Adrenal gland (tissue), 12 donors: ENCODE data around the gene COL15A1. TPM values are rescaled to one million over a fixed set of nuclear protein-coding genes. Genes with fewer than 3 reads are reported as not detected.

ENCODE experiments used
- DNase-seq, 7 donors: peaks; one replicate each; pipeline ENCODE4 v3.0.0-alpha.2; 2019 to 2020
- H3K27ac ChIP-seq, 5 donors: fragments of 200-600 bp; sonication (generic) in 4 of 5; 1 replicate in 3 of 5; 2 replicates in 2 of 5; pipeline versions ENCODE4 v1.5.1 to v1.8.0; 2016 to 2020; ENCODE audit warnings: mild to moderate bottlenecking in 1 of 5
- H3K27me3 ChIP-seq: fragments of 200-600 bp; 2 replicates; pipeline ENCODE4 v1.8.0; 2021
- H3K36me3 ChIP-seq, 2 donors: fragments of 200-600 bp; replicated peaks in 1 of 2; 1 replicate in 1 of 2; 2 replicates in 1 of 2; pipeline versions ENCODE4 v1.5.1 to v1.8.0; 2018 to 2022
- H3K4me1 ChIP-seq, 2 donors: fragments of 200-600 bp; replicated peaks in 1 of 2; 1 replicate in 1 of 2; 2 replicates in 1 of 2; pipeline versions ENCODE4 v1.5.1 to v1.8.0; 2018 to 2021
- H3K4me3 ChIP-seq, 4 donors: fragments of 200-600 bp; sonication (generic) in 3 of 4; one replicate each; pipeline ENCODE4 v1.5.1; 2016 to 2018
- H3K9me3 ChIP-seq, 3 donors: fragments of 200-600 bp; sonication (generic) in 1 of 3; replicated peaks in 1 of 3; 1 replicate in 2 of 3; 2 replicates in 1 of 3; pipeline versions ENCODE4 v1.5.1 to v1.8.0; 2016 to 2021
- POLR2A ChIP-seq, 2 donors: fragments of 450-650 bp; IDR thresholded peaks; one replicate each; pipeline ENCODE4 v1.6.1; 2017; ENCODE audit warnings: antibody characterized with exemption in 2 of 2, mild to moderate bottlenecking in 2 of 2, moderate library complexity in 1 of 2
- WGBS, 4 donors: extraction: QIAGEN DNeasy Blood & Tissue Kit in 2 of 4; methylation state at CpG; one replicate each; pipeline versions ENCODE4 v1.1.5 to v1.1.7; 2013 to 2017; 5-methylcytosine and 5-hydroxymethylcytosine counted together
- intact Hi-C, 2 donors: fragments of 100-400 bp; cut with DNase I; formaldehyde crosslinking; loops; one replicate each; pipeline versions ENCODE4 v1.14.1 to v1.15.0; 2022 to 2023
- polyA plus RNA-seq, 3 donors: library from polyadenylated mRNA; stranded (reverse); fragments of 200-250 nt in 2 of 3; fragments of 350-450 nt in 1 of 3; fragmentation: Illumina TruSeq in 1 of 3; extraction: RNeasy Lipid Tissue Mini Kit (QIAGEN cat#74804) in 1 of 3; gene quantifications; one replicate each; pipeline ENCODE4 v1.2.3, GENCODE V29; 2013 to 2014
- total RNA-seq, 9 donors: library from RNA; depleted of rRNA in 4 of 9; stranded (reverse); fragments of >200 nt in 4 of 9; fragments of 120-200 nt in 1 of 9; fragmentation: NEBNext Ultra II Directional in 1 of 9; extraction: Animal tissue kit (Norgen Biotek cat#: 25700) in 1 of 9; gene quantifications; one replicate each; pipeline versions ENCODE4 v1.1.0 to v1.2.4, GENCODE V29; 2013 to 2023
- TF ChIP-seq, protein P1 (sequence below), 6 experiments: fragments of 450-650 bp in 4 of 6; fragments of 200-600 bp in 2 of 6; sonication (generic) in 1 of 6; IDR thresholded peaks; 1 replicate in 5 of 6; 2 replicates in 1 of 6; pipeline versions ENCODE4 v1.5.1 to v1.8.0; 2016 to 2021; ENCODE audit warnings: antibody characterized with exemption in 6 of 6, mild to moderate bottlenecking in 2 of 6, moderate library complexity in 1 of 6
- donor health status: healthy with polysubstance abuse.
- donor health status: Bipolar disorder and iron deficiency.
- donor health status: DM: yes; HTN: yes; CAD: no.
- donor health status: DM: no; HTN: no; CAD: no.
- donor health status: DM: no; HTN: no; CAD: no.
- donor health status: DM: yes; HTN: yes; CAD: no.

COL15A1 gene
- total and polyA plus RNA-seq, 12 donors = 34.8 to 320 (median 101) TPM

DNA sequence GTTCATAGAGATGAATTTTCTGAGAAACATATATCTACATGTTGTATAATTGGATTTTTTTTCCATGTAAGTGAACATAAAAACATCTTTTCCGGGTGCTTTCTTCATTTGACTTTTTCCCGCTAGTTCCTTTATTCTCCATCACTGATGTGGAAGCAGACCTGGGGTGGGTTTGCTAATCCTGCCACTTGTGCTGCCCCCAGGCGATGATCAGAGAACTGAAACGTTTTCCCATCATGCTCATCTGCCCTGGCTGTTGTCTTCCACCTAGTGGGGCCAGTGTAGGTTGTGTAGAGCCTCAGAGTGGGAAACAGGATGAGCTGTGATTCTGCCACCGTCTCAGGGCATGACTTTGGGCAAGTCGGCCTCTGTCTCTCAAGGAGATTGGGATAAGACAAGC is 127.0 kb downstream of the COL15A1 start:
- no peaks in the 10 kb centered on the region for H3K9me3 ChIP-seq
- peaks cover 0 to 6% of the 10 kb centered on the region in 2 donors for H3K4me1 ChIP-seq
- no peak for DNase-seq
- no peak overlapping the region for H3K27ac ChIP-seq
- TF ChIP-seq, protein P1, sequence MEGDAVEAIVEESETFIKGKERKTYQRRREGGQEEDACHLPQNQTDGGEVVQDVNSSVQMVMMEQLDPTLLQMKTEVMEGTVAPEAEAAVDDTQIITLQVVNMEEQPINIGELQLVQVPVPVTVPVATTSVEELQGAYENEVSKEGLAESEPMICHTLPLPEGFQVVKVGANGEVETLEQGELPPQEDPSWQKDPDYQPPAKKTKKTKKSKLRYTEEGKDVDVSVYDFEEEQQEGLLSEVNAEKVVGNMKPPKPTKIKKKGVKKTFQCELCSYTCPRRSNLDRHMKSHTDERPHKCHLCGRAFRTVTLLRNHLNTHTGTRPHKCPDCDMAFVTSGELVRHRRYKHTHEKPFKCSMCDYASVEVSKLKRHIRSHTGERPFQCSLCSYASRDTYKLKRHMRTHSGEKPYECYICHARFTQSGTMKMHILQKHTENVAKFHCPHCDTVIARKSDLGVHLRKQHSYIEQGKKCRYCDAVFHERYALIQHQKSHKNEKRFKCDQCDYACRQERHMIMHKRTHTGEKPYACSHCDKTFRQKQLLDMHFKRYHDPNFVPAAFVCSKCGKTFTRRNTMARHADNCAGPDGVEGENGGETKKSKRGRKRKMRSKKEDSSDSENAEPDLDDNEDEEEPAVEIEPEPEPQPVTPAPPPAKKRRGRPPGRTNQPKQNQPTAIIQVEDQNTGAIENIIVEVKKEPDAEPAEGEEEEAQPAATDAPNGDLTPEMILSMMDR (IDR thresholded peaks at IDR 0.05) = no peak
- no peak for TF ChIP-seq POLR2A (IDR thresholded peaks at IDR 0.05)
- WGBS, 4 donors = 78 to 91% (median 83%) methylated on average over 6 of the region's 6 CpGs
- H3K4me3 ChIP-seq = no peak overlapping the region
- intact Hi-C loops = no loop called here
- no peaks in the 10 kb centered on the region for H3K27me3 ChIP-seq
- peaks cover 0 to 36% of the 10 kb centered on the region in 2 donors for H3K36me3 ChIP-seq

DNA sequence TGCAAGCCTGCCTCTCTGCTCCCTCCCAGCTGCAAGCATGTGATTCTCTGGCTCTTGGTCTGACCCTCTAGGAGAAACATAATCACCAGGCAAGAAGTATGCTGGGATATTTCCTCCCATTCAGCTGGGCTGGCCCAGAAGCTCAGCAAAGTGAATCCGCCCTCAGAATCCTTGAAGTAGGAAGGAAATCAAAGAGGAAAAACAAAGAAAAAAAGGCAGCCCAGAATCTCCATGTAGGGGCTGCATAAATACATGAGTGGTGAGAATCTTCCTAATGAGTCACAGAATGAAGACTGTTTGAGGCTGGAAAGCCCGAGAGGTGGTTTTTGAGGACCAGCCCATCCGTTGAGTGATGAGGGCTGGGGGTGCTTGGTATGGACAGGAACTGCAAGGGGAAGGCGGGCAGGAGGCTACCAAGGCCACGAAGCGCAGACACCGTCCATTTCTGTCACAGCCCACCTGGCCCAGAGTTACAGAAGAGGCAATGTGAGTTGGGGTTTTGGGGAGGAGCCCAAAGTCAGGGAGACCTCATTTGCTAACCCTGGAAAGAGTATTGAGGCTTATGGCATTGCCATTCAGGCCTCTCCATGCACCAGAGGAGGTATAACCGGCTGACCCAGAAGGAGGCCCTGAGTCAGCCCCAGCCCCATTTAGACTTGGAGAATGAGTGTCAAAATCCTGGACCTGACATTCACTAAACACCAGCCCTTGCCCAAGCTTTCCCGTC is 127.8 kb downstream of the COL15A1 start:
- WGBS, 4 donors = 79 to 87% (median 84%) methylated on average over 9 of the region's 9 CpGs
- Histone ChIP-seq H3K27ac (peak overlapping the region in 2 of 5 donors; percentile 30 to 77), H3K4me1 (peaks cover 0 to 6% of the 10 kb centered on the region in 2 donors), H3K9me3 (no peaks in the 10 kb centered on the region), H3K4me3 (no peak overlapping the region), H3K27me3 (no peaks in the 10 kb centered on the region), H3K36me3 (peaks cover 0 to 32% of the 10 kb centered on the region in 2 donors)
- intact Hi-C loops = no loop called here
- DNase-seq = no peak
- TF ChIP-seq, protein P1 (IDR thresholded peaks at IDR 0.05) = no peak
- no peak for TF ChIP-seq POLR2A (IDR thresholded peaks at IDR 0.05)

DNA sequence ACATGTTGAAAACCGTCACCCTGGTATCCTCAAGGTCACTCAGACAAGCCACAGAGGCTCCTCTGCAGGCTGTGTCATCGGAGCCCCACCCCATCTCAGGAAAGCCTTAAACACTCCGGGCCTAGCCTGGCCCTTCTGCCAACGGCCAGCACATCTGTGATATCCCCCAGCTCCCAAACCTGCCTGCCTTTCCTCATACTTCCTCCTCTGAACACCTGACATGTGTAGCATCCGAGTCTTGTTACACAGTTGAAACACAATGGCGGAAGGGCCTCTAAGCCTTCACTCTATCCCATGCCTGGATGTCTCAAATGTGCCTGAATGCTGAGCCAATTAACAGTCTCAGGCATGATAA is 128.3 kb downstream of the COL15A1 start:
- WGBS, 4 donors = 47 to 79% (median 64%) methylated on average over 4 to 6 of the region's 6 CpGs
- Histone ChIP-seq H3K36me3 (peaks cover 0 to 27% of the 10 kb centered on the region in 2 donors), H3K27ac (peak overlapping the region in 1 of 5 donors; percentile 77), H3K27me3 (no peaks in the 10 kb centered on the region), H3K4me3 (no peak overlapping the region), H3K9me3 (no peaks in the 10 kb centered on the region), H3K4me1 (peaks cover 0 to 6% of the 10 kb centered on the region in 2 donors)
- TF ChIP-seq POLR2A (IDR thresholded peaks at IDR 0.05) = no peak
- TF ChIP-seq, protein P1 (IDR thresholded peaks at IDR 0.05) = no peak
- intact Hi-C loops = no loop called here
- peak; percentile 38 to 83 (median 73) for DNase-seq

DNA sequence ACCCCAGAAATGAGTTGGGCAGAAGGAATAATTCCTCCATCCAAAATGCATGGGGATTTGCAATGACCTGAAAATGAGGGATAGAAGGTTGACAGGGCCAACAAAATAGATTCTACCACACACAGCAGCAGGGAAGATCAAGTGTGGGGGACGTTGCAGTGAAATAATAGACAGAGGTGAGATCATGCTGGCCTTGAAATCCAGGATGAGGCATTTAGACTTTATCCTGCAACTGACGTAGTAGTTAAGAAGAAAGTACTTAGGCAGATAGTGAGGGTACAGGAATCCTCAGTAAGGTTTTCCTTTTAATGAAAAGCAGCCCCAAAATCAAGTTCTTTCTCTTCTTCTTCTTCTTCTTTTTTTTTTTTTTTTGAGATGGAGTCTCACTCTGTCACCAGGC is 129.6 kb downstream of the COL15A1 start:
- no peak for TF ChIP-seq POLR2A (IDR thresholded peaks at IDR 0.05)
- Histone ChIP-seq H3K4me1 (peaks cover 0 to 6% of the 10 kb centered on the region in 2 donors), H3K27ac (peak overlapping the region in 1 of 5 donors; percentile 41), H3K27me3 (no peaks in the 10 kb centered on the region), H3K9me3 (no peaks in the 10 kb centered on the region), H3K4me3 (no peak overlapping the region), H3K36me3 (peaks cover 0 to 15% of the 10 kb centered on the region in 2 donors)
- WGBS, 4 donors = 40 to 61% (median 51%) methylated on average over 2 of the region's 2 CpGs
- DNase-seq = no peak
- intact Hi-C loops = no loop called here
